Heart right ventricle (tissue), 16 donors: Measurements from ENCODE around the gene ALG12. TPM values are rescaled to one million over a fixed set of nuclear protein-coding genes. Genes with fewer than 3 reads are reported as not detected.

Experiments
- ATAC-seq, 8 donors: fragments of 200-7000 bp; cut with Tn5 transposase; one replicate each; pipeline ENCODE4 v1.9.1; 2020; ENCODE audit warnings: mild to moderate bottlenecking in 8 of 8, moderate library complexity in 8 of 8, moderate number of reproducible peaks in 1 of 8
- DNase-seq, 2 donors: peaks; one replicate each; pipeline ENCODE4 v3.0.0-alpha.2; 2020
- H3K27ac ChIP-seq, 10 donors: fragments of 200-600 bp; sonication (generic) in 2 of 10; one replicate each; pipeline versions ENCODE4 v1.5.0 to v1.8.0; 2020 to 2022; ENCODE audit warnings: mild to moderate bottlenecking in 3 of 10
- H3K27me3 ChIP-seq, 7 donors: fragments of 200-600 bp; one replicate each; pipeline ENCODE4 v1.8.0; 2021 to 2022; ENCODE audit warnings: mild to moderate bottlenecking in 2 of 7
- H3K36me3 ChIP-seq, 9 donors: fragments of 200-600 bp; sonication (generic) in 1 of 9; one replicate each; pipeline versions ENCODE4 v1.5.0 to v1.8.0; 2020 to 2022; ENCODE audit warnings: mild to moderate bottlenecking in 2 of 9
- H3K4me1 ChIP-seq, 9 donors: fragments of 200-600 bp; sonication (generic) in 1 of 9; one replicate each; pipeline versions ENCODE4 v1.5.0 to v1.8.0; 2020 to 2022; ENCODE audit warnings: mild to moderate bottlenecking in 4 of 9
- H3K4me3 ChIP-seq, 10 donors: fragments of 200-600 bp; sonication (generic) in 2 of 10; one replicate each; pipeline versions ENCODE4 v1.5.0 to v1.8.0; 2020 to 2022; ENCODE audit warnings: mild to moderate bottlenecking in 7 of 10, moderate library complexity in 2 of 10
- H3K9me3 ChIP-seq, 11 donors: fragments of 200-600 bp in 10 of 11; sonication (generic) in 2 of 11; one replicate each; pipeline versions ENCODE4 v1.5.0 to v1.8.0; 2013 to 2022; ENCODE audit warnings: mild to moderate bottlenecking in 2 of 11, control low read depth in 1 of 11, moderate library complexity in 1 of 11
- whole genome bisulfite sequencing, 2 donors: extraction: QIAGEN DNeasy Blood & Tissue Kit; methylation state at CpG; one replicate each; pipeline ENCODE4 v1.1.7; 2013; ENCODE audit warnings: inconsistent platforms in 1 of 2; 5-methylcytosine and 5-hydroxymethylcytosine counted together
- intact Hi-C, 10 donors: fragments of 100-400 bp; cut with DNase I; formaldehyde crosslinking; loops; one replicate each; pipeline versions ENCODE4 v1.11.1 to v1.14.2; 2022
- polyA plus RNA-seq, 2 donors: library from polyadenylated mRNA; stranded (reverse); fragments of 200-250 nt; gene quantifications; one replicate each; pipeline ENCODE4 v1.2.3, GENCODE V29; 2013
- total RNA-seq, 10 donors: library from RNA; stranded (reverse); fragmentation: NEBNext Ultra II Directional in 3 of 10; extraction: Animal tissue kit (Norgen Biotek cat#: 25700) in 3 of 10; gene quantifications; one replicate each; pipeline versions ENCODE4 v1.2.1 to v1.2.4, GENCODE V29; 2021 to 2023
- TF ChIP-seq, protein P1 (sequence below), 9 donors: fragments of 200-600 bp; sonication (generic) in 2 of 9; IDR thresholded peaks; one replicate each; pipeline versions ENCODE4 v1.5.0 to v1.8.0; 2021 to 2022; ENCODE audit warnings: antibody characterized with exemption in 9 of 9, mild to moderate bottlenecking in 5 of 9, moderate library complexity in 1 of 9
- donor health status: Arrhythmogenic right ventricular cardiomyopathy.
- donor health status: ischemic (EF 13 %, LVEDD 7.1; RV severe dilation, severe dysfunction).
- donor health status: healthy with polysubstance abuse.
- donor health status: DM: no; HTN: yes; CAD: no.
- donor health status: DM: no; HTN: no; CAD: no.
- donor health status: ischemic (EF 25% LVEDD 6.9; RV normal size, moderate dysfunction).
- donor health status: ischemic (EF 25% LVEDD 5.7; RV mildly dilated, moderate dysfunction).
- donor health status: healthy.
- donor health status: DM: yes; HTN: yes; CAD: no.
- donor health status: Ischemic cardiomyopathy.
- donor health status: ischemic (EF 35%, LVEDD 5.7; RV mildly dilated, moderate dysfunction).
- donor health status: nonischemic (EF 11% LVEDD 7.7; RV severe dilation, severe dysfunction).
- donor health status: DM: yes; HTN: yes; CAD: no.
- donor health status: PGD.
- donor health status: ischemic (EF 29% LVEDD 5.4; RV normal size, mild dysfunction).
- donor health status: nonischemic (EF 23%, LVEDD 6.1; RV moderate dilation, normal function).

Gene ALG12
- total and polyA plus RNA-seq, 12 donors: 9.6 to 19.8 (median 14.1) TPM

DNA sequence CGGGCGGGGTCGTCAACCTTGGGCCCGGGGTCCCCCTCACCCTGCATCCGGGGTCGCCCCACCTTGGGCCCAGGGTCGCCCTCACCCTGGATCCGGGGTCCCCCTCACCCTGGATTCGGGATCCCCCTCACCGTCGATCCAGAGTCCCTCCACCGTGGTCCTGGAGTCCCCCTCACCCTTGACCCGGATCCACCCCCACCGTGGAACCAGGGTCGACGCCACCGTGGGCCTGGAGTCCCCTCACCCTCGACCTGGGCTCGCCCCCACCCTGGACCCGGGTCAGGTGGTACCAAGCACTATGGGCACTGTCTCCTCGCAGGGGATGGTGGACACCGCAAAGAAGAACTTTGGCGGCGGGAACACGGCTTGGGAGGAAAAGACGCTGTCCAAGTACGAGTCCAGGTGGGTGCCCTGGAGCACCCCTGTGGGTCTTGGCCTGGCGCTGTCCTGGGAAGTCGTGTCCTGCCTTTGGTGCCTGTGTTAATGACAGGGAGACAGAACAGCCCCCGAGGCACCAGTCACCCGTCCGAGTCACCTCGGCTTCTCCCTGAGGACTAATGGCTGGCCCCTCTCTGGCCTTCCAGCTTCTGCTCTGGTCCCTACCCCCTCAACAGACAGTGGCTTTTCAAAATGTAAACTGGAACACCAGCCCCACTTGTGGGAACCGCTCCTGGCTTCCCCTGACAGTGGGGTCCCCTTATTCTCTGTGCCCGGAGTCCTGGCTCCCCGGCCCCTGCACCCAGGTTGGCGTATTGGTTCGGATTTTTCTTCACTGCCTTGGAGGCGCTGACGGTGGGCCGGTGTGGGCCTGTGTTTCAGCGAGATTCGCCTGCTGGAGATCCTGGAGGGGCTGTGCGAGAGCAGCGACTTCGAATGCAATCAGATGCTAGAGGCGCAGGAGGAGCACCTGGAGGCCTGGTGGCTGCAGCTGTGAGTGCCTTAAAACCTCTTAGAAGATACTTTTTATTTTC, 958 bp upstream of the ALG12 start:
- peaks cover 0 to 44% (median 12%) of the 10 kb centered on the region in 9 donors for H3K36me3 ChIP-seq
- peak overlapping the region in 9 of 10 donors; percentile 68 to 98 (median 92) for H3K27ac ChIP-seq
- TF ChIP-seq, protein P1, sequence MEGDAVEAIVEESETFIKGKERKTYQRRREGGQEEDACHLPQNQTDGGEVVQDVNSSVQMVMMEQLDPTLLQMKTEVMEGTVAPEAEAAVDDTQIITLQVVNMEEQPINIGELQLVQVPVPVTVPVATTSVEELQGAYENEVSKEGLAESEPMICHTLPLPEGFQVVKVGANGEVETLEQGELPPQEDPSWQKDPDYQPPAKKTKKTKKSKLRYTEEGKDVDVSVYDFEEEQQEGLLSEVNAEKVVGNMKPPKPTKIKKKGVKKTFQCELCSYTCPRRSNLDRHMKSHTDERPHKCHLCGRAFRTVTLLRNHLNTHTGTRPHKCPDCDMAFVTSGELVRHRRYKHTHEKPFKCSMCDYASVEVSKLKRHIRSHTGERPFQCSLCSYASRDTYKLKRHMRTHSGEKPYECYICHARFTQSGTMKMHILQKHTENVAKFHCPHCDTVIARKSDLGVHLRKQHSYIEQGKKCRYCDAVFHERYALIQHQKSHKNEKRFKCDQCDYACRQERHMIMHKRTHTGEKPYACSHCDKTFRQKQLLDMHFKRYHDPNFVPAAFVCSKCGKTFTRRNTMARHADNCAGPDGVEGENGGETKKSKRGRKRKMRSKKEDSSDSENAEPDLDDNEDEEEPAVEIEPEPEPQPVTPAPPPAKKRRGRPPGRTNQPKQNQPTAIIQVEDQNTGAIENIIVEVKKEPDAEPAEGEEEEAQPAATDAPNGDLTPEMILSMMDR (IDR thresholded peaks at IDR 0.05): no peak
- H3K9me3 ChIP-seq: no peaks in the 10 kb centered on the region
- intact Hi-C loops: loop anchor here in 8 of 10 donors (1.0 to 10.0 kb wide), 9 partner anchors 41 to 154 kb away; partner anchors contain the start of genes PIM3 (in 1 of the 8) and ZBED4 (in 1 of the 8)
- ATAC-seq (peak in 1 of 8 donors; percentile 1), DNase-seq (no peak)
- H3K4me1 ChIP-seq: peaks cover 8 to 25% (median 20%) of the 10 kb centered on the region in 9 donors
- 39 to 42% methylated on average over 41 to 47 of the region's 47 CpGs for WGBS, 2 donors
- H3K27me3 ChIP-seq: no peaks in the 10 kb centered on the region
- H3K4me3 ChIP-seq: peak overlapping the region; percentile 83 to 97 (median 88)

GRCh38 chr22:49916831-49917230, 1.4 kb downstream of the ALG12 start:
- H3K4me3 ChIP-seq: peak overlapping the region in 3 of 10 donors; percentile 85 to 90 (median 89)
- no peaks in the 10 kb centered on the region for H3K27me3 ChIP-seq
- TF ChIP-seq, protein P1 (IDR thresholded peaks at IDR 0.05): no peak
- peaks cover 8 to 25% (median 20%) of the 10 kb centered on the region in 9 donors for H3K4me1 ChIP-seq
- no peak for DNase-seq
- 93 to 96% methylated on average over 11 of the region's 11 CpGs for WGBS, 2 donors
- intact Hi-C loops: loop anchor here in 8 of 10 donors (5.0 to 10.0 kb wide), 6 partner anchors 60 to 152 kb away; no protein-coding TSS in a partner anchor
- no peak for ATAC-seq
- no peak overlapping the region for H3K27ac ChIP-seq
- H3K9me3 ChIP-seq: no peaks in the 10 kb centered on the region
- peaks cover 0 to 49% (median 12%) of the 10 kb centered on the region in 9 donors for H3K36me3 ChIP-seq

GRCh38 chr22:49915610-49916009, 2.6 kb downstream of the ALG12 start:
- Histone ChIP-seq H3K4me3 (no peak overlapping the region), H3K4me1 (peaks cover 8 to 25% (median 20%) of the 10 kb centered on the region in 9 donors), H3K9me3 (no peaks in the 10 kb centered on the region), H3K27me3 (no peaks in the 10 kb centered on the region), H3K36me3 (peaks cover 0 to 46% (median 11%) of the 10 kb centered on the region in 9 donors), H3K27ac (no peak overlapping the region)
- DNase-seq (no peak), ATAC-seq (no peak)
- 89 to 90% methylated on average over 12 of the region's 12 CpGs for WGBS, 2 donors
- intact Hi-C loops: loop anchor here in 8 of 10 donors (5.0 to 10.0 kb wide), 6 partner anchors 58 to 151 kb away; no protein-coding TSS in a partner anchor
- TF ChIP-seq, protein P1 (IDR thresholded peaks at IDR 0.05): no peak

DNA sequence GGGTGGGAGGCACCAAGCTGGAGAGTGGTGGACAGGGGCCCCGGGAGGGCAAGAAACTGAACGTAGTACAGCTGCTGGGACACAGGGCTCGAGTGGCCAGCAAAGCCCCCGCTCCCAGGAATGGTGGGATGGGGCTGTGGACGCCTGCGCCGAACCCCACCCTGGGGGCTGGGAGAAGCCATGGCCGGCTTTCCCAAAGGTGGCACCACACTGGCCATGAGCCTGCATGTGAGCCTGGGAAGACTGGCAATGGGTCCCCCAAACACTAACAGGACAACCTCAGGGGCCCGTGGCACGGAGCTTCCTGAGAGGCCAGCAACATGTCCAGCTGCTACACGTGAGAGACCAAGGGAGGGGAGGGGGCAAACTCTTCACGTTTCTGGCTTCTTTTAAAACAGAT, 4.0 kb downstream of the ALG12 start:
- H3K4me1 ChIP-seq: peaks cover 6 to 20% (median 13%) of the 10 kb centered on the region in 9 donors
- intact Hi-C loops: loop anchor here in 5 of 10 donors (5.0 to 10.0 kb wide), 4 partner anchors 52 to 149 kb away; no protein-coding TSS in a partner anchor
- no peak overlapping the region for H3K27ac ChIP-seq
- no peak overlapping the region for H3K4me3 ChIP-seq
- H3K36me3 ChIP-seq: peaks cover 0 to 50% (median 15%) of the 10 kb centered on the region in 9 donors
- H3K27me3 ChIP-seq: no peaks in the 10 kb centered on the region
- H3K9me3 ChIP-seq: no peaks in the 10 kb centered on the region
- ATAC-seq (no peak), DNase-seq (no peak)
- TF ChIP-seq, protein P1 (IDR thresholded peaks at IDR 0.05): no peak
- 89 to 92% methylated on average over 12 of the region's 12 CpGs for WGBS, 2 donors
